Activated T-helper 1 cell treated with Interleukin-2 at 50 U/mL for 16 hours (primary cell): ENCODE data around the gene MYL6.
"Not testable (repeated sequence)": the region's sequence is repeated elsewhere in the genome, so short reads cannot be mapped to it uniquely, and the experiment has no call there.

Experiments
- DNase-seq: peaks from one replicate; pipeline ENCODE4 v3.0.0-alpha.2; 2020; ENCODE audit warnings: low read depth

Gene MYL6

GRCh38 chr12:56189099-56189917 lies 31.1 kb downstream of the MYL6 start, which contains the start of gene SMARCC2:
TSS of gene SMARCC2 (minus strand) at chr12:56189483. CDS start at chr12:56189461, 22 bp downstream.
- DNase-seq = peak; percentile 78

DNA sequence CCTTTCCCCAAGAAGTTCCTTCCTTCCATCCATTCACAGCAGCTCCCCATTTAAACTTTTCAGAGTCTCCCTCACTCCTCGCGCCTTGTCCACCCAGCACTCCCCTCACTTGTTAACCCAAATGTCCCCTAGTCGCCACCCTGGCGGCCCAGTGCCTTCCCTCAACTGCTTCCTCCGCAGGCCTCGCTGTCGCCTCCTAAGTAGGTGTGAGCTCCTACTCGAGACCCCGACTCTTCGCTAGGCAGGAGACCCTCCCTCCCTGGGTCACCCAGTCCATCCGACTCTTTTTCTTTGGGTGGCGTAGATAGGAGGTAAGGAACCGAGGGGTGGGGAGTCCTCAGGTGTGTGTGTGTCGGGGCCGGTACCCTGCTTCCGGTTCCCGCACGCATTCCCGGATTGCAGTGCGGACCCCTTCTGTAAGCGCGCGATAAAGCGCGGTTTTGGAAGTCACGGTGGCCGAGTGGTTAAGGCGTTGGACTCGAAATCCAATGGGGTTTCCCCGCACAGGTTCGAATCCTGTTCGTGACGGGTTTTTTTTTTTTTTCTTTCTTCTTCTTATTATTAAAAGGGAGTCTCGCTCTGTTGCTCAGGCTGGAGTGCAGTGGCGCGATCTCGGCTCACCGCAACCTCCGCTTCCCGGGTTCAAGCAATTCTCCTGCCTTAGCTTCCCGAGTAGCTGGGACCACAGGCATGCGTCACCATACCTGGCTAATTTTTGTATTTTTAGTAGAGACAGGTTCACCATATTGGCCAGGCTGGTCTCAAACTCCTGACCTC lies 31.9 kb downstream of the MYL6 start:
- peak; percentile 54 for DNase-seq

- DNase-seq = no peak
These were observed 32.6 kb downstream of the MYL6 start for GRCh38 chr12:56190695-56191155.

GRCh38 chr12:56192582-56192981 lies 34.4 kb downstream of the MYL6 start:
- no peak for DNase-seq

DNA sequence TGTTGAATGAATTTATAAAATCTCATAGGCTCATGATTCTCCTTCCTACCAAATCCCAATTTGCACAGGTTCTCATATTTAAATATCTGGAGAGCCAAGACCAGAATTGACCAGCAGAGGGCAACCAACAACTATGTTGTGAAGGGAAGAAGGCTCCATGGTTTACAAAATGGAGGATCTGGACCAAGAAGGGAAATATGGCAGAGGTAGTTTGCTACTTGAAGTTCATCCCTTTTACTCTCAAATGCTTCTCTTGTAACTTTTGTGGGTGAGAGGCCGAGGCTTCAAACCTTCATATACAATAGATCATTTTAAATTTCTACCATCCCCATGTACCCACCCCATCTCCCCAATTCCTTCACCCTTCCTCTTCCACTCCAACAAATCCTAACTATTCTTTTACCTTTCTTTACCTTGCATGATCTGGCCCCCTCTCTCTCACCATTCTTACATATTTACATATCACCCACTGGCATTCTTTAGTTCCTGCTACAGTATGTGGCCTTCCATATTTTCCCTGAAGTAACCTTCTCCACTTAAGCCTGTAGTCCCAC lies 34.9 kb downstream of the MYL6 start:
- DNase-seq = peak; percentile 38

DNA sequence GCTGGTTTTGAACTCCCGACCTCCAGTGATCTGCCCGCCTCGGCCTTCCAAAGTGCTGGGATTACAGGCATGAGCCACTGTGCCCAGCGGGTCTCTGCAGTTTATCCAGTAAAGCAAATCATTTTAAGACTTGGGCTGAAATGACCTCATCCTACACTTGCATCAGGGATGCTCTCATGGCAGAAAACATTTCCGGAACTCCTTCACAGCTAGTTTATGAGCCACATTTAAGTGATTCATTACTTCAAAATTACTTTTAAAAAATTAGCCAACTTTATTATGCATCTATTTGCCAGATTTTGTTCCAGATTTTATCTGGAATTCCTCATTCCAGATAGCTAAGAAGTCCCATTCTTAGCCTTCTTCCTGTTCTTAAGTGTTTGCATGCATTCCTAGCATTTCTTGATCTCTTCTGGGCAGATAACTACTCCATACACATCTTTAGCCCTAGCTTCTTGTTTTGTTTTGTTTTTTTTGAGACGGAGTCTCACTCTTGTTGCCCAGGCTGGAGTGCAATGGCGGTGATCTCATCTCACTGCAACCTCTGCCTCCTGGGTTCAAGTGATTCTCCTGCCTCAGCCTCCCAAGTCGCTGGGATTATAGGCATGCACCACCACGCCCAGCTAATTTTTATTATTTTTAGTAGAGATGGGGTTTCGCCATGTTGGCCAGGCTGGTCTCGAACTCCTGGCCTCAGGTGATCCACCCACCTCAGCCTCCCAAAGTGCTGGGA lies 38.8 kb downstream of the MYL6 start:
- not testable (repeated sequence) for DNase-seq

DNA sequence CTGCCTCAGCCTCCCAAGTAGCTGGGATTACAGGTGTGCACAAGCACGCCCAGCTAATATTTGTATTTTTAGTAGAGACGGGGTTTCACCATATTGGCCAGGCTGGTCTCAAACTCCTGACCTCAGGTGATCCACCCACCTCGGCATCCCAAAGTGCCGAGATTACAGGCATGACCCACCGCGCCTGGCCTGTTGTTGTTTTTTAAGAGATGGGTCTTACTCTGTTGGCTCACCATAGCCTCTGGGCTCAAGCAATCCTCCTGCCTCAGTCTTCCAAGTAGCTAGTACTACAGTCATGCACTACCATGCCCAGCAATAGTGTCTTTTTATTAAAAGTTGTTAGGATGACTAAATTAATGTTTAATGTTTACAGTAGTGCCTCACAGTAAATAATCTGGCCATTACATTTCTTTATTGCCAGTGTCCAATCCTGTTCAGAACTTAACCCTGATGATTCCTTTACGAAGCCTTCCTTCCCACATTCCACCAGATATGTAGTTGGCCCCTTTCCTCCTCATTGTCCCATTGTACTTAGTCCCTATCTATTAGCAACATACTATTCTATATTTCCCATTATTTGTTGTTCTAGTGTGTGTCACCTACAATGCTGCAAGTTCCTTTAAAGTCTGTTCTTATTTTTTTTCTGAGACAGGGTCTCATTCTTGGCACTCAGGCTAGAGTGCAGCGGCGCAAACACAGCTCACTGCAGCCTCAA lies 39.9 kb downstream of the MYL6 start:
- no peak for DNase-seq

DNA sequence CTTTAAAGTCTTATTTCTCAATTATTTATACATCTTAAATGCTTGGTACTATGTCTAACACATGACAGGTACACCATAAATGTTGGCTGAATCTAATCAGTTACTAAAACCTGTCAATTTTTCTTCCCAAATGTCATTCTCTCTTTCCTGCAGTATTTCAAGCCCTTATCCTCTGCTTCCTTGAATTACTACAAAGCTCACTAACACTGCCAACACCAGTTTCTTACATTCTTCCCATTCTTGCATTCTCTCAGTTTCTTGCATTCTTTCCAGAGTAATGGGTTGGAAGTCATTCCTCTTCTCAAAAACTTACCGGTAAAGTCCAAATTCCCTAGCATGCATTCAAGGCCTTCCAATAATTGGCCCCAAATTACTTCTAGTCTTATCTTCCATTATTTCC lies 40.7 kb downstream of the MYL6 start:
- DNase-seq = no peak

GRCh38 chr12:56202366-56202765 lies 44.2 kb downstream of the MYL6 start:
- no peak for DNase-seq

DNA sequence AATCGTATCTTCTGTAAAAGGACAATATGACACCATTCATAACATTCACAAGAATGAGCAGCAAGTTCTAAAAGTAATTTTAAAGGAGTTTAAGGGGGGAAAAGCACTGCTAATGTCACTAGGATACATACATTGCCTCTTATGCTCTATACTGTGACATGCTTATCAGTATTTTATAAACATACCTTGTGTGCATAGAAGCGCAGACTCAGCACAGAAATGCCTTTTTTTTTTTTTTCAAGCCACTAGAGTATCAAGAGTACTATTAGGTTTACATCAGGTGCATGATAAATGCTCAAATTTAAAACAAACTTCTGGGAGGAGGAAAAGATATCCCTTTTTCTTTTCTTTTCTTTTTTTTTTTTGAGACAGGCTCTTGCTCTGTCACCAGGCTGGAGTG lies 44.7 kb downstream of the MYL6 start:
- no peak for DNase-seq

- no peak for DNase-seq
These were observed 46.1 kb downstream of the MYL6 start for GRCh38 chr12:56204275-56204674.

- no peak for DNase-seq
These were observed 47.3 kb downstream of the MYL6 start for GRCh38 chr12:56205445-56205844.

DNA sequence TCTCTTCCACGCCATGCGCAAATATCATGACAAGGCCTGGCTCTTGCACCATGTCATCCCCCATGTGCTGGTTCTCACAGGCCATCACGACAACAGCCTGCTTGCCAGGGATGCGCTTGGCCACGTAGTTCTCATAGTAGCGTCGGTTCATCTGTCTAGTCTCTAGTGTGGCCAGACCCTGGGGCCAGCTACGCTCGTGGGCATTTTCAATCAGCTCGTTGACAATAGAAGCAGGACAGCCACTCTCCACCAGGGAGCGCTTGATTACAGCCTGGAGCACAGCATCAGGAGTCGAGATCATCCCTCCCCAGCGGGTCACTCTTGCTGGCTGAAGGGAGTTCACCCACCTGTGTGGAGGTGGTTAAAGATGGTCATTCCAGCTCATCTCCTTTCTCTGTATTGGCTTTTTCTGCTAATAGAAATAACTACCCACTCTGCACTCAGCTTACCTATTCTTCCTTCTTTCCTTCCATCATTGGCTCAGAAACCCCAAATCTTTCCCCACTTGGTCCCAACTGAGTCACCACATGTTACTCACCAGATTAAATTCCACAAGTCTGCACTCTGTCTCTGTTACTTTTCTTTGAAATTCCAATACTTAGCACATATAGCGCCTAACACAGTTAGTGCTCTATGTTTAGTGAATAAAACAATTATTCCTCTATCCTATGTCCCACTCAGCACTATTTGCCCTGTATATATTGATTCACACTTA lies 48.5 kb downstream of the MYL6 start:
- peak; percentile 16 for DNase-seq

DNA sequence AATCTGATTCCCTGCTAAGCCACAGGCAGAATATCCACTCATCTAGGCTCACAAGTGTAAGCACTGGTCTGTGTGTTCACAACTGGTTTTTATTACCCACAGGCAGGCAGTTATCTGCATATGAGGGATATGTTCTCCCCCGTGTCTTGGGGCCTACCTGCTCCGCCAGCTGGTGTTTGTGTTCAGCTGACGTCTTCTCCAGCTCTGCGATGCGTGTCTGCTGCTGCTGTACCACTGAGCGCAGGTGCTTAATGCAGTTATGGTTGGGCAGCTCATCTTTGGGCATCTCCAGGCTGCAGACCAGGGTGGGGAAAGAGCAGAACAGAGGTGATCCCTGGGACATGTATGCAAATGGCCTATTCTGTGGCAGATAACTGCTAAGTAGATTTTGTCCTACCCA lies 49.8 kb downstream of the MYL6 start:
- DNase-seq = no peak
